ENCODE data around the gene CD177.

GRCh38 chr19:43315851-43316250 is 37.6 kb upstream of the CD177 start:
- TF ChIP-seq, protein P1, sequence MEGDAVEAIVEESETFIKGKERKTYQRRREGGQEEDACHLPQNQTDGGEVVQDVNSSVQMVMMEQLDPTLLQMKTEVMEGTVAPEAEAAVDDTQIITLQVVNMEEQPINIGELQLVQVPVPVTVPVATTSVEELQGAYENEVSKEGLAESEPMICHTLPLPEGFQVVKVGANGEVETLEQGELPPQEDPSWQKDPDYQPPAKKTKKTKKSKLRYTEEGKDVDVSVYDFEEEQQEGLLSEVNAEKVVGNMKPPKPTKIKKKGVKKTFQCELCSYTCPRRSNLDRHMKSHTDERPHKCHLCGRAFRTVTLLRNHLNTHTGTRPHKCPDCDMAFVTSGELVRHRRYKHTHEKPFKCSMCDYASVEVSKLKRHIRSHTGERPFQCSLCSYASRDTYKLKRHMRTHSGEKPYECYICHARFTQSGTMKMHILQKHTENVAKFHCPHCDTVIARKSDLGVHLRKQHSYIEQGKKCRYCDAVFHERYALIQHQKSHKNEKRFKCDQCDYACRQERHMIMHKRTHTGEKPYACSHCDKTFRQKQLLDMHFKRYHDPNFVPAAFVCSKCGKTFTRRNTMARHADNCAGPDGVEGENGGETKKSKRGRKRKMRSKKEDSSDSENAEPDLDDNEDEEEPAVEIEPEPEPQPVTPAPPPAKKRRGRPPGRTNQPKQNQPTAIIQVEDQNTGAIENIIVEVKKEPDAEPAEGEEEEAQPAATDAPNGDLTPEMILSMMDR (IDR thresholded peaks at IDR 0.05): no peak
- no peak for TF ChIP-seq POLR2A (IDR thresholded peaks at IDR 0.05)

All from uterus (tissue), 2 donors.